ENCODE results near the gene ID3.
"Not testable (repeated sequence)": the region's sequence is repeated elsewhere in the genome, so short reads cannot be mapped to it uniquely, and the experiment has no call there.

ID3 gene

GRCh38 chr1:23589585-23589986 lies 30.3 kb upstream of the ID3 start:
- no peak for DNase-seq (ENCODE audit: low read depth, low spot score)

GRCh38 chr1:23588749-23589548 lies 29.6 kb upstream of the ID3 start:
- DNase-seq (ENCODE audit: low read depth, low spot score): no peak

- DNase-seq (ENCODE audit: low read depth, low spot score): no peak
These were observed 26.2 kb upstream of the ID3 start for GRCh38 chr1:23585321-23586022.

- not testable (repeated sequence) for DNase-seq (ENCODE audit: low read depth, low spot score)
These were observed 24.4 kb upstream of the ID3 start for GRCh38 chr1:23583727-23584126.

- DNase-seq (ENCODE audit: low read depth, low spot score): no peak
These were observed 23.5 kb upstream of the ID3 start for GRCh38 chr1:23582820-23583219.

- DNase-seq (ENCODE audit: low read depth, low spot score): no peak
These were observed 21.9 kb upstream of the ID3 start for GRCh38 chr1:23581219-23581618.

- no peak for DNase-seq (ENCODE audit: low read depth, low spot score)
These were observed 19.7 kb upstream of the ID3 start for GRCh38 chr1:23578997-23579363.

DNA sequence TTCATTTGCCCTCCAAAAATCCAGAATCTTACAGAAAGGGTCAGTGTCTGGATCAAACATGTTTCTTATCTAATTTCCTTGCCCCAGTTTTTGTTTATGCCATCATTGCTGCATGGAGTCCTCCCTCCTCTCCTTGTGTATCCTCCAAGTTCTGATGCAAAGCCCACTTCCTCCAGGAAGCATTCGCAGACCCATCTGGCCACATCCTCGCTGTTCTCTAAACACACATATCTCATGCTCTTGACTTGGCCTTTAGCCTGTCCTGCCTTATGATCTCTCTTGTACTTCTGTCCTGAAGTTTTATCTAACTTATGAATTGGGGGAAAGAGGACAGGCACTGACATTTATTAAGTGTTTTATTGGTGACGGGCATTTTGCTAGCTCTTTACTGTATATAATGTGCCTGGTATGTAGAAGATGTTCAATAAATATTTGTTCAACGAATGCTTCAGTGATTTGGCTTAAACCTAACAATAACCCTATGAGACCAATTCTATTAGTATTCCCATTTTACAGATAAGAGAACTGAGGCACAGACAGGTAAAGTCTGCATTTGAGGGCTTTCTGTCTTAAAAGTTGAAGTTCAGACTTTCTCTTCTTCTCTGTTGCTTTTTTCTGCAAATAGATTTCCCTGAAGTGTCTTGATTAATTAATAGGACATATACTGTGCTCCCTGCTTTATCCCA lies 19.2 kb upstream of the ID3 start:
- DNase-seq (ENCODE audit: low read depth, low spot score): no peak

DNA sequence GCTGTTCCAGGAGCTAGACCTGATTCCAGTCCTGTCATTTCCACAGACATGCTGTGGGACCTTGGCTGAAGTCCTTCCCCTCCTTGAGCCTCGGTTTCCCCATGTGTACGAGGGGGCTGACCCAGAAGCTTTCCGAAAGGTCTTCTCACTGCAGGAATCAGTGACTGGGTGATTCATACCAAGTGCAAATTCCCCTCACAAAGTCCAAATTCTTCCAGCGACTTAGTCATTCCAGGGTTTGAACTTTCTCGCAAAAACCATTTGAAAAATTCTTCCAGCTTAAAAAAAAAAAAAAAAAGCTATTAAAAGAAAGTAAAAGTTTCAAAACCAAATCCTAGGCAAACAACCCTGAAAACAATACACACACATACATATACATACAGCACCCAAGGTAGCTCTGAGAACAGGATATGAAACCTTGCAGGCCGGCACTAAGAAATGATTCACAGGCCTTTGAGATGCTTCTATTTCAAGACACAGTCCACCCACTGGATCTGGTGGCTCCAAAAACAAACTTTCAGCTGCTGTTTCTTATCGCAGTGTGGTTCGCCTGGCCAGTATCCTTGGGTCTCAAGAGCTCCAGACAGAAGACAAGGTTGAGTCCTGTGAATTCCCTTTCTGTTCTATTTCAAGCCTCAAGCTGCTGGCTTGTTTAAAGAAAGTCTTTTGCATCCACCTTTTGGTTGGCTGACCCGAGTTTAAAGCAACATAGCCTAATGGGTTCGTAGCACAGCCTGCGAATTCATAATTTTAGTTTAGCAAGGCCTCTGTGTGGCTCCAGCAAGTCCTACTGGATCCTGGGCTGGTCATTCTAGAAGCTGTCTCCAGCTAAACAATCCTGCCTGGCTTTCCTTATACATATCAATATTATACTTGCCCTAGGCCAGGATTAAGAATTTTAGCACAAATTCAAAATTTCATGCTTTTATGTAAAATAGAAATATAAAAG lies 18.0 kb upstream of the ID3 start:
- no peak for DNase-seq (ENCODE audit: low read depth, low spot score)

DNA sequence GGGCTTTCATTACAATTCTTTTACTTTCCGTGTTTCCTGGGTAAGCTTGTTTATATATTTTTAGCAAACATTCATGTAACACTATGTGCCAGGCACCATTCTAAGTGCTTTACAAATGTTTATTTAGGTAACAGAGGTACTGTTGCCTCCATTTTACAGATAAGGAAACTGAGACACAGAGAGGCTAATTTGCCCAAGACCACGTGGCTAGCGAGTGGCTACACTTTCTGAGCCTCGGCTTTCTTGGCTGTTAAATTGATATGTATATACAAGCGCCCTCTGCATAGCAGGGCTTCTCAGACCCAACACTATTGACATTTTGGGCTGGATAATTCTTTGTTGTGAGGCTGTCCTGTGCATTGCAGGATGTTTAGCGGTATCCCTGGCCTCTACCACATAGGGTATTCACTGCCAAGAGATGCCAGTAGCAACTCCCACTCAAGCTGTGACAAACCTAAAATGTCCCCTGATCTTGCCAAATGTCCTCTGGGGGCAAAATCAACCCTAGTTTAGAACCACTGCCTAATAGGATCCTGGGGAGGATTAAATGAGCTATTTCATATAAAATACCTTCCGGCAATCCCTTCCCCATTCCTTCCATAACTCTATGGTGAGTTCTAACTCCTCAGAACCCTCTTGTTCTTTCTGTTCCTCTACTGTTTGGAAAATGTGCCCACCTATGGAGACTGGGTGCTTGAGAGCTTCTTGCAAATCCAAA lies 17.2 kb upstream of the ID3 start:
- DNase-seq (ENCODE audit: low read depth, low spot score): no peak

GRCh38 chr1:23575226-23575810 lies 16.0 kb upstream of the ID3 start:
- DNase-seq (ENCODE audit: low read depth, low spot score): no peak

DNA sequence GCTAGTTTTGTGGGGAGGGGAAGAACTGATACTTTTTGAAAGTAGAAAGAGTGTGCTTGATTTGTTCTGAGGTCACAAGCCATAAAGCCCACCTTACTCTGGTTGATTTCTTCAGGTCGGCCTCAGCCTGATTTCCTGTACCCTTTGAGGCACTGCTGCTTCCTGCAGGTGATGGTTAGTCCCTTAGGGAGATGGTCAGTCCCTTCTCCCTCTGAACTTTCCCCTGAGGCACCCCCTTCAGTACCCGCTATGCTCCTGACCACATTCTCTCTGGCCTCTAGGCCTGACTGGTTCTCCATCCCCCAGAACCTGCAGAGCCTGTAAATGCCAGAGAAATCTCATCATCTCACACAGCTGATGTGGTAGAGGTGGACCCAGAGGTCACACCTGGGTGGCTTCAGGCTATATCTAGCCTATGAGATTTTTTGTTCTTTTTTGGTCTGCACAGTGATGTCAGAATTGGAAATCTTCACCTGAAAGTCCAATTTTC lies 15.0 kb upstream of the ID3 start:
- DNase-seq (ENCODE audit: low read depth, low spot score): no peak

DNA sequence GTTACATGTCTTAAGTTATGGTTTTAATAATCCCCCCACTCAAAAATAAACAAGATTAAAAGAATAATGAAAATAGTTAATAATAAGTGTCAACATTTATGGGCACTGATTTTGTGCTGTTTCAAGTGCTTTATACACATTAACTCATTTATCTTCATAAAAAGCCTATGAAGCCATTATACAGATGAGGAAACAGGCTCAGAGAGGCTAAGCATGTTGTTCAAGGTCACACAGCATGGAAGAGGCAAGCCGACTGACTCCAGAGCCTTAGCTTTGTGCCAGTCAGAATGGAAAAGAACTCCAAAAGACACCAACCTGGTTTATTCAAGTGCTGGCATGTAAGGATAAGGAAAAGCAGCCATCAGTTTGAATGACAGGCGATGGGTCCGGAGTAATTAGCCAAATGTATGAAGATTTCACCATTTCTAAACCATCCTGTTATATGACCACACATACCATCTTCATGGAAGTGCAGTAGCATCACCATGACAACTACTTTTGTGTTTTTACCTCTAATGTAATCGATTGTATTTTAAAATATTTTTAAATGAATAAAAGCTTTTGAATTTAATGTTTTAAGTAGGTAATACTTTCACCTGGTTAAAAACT lies 14.4 kb upstream of the ID3 start:
- DNase-seq (ENCODE audit: low read depth, low spot score): no peak

DNA sequence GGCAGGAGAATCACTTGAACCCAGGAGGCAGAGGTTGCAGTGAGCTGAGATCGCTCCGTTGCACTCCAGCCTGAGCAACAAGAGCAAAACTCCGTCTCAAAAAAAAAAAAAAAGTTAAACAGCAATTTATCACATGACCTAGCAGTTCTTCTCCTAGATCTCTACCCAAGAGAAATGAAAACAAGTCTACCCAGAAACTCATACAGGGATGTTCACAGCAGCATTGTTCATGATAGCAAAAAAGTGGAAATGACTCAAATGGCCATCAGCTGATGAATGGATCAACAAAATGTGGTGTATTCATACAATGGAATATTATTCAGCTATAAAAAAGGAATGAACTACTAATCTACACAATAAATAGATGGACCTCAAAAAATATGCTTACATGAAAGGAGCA lies 12.2 kb upstream of the ID3 start:
- no peak for DNase-seq (ENCODE audit: low read depth, low spot score)

- no peak for DNase-seq (ENCODE audit: low read depth, low spot score)
These were observed 10.8 kb upstream of the ID3 start for GRCh38 chr1:23570001-23570691.

DNA sequence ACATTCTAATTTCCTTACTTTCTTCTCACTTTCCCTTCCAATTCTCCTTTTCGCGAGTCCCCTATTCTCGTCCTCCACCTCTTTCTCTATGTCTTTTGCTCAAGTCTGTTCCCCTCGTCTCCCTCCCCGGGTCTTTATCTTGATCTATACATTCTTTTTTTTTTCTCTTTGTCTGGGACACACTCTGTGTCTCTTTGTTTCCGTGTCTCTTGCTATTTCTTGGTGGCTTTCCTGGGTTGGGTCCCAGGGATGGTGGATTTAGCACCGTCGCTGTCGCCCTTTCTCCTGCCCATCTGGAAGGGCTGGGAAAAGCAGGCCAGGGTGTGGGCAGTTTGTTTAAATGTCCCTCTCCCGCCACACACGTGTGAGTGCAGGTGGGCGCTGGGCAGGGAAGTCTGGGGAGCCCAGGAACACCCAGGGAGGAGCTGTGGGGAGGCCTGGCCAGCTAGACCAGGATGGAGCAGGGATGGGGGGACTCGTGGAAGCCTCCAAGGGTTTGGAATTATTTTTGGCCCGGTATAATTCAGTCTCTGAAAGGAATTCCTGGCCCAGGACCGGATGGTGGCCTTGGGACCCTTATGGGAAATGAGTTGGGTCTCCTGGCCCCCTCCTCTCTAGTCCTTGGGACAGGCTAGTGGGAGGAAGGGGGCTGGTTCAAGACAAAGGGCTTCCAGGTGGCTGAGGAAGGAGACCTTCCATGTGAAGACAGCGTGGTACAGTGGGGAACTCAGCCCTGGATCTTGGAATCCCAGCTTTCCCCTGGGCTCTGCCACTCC lies 9.5 kb upstream of the ID3 start:
- DNase-seq (ENCODE audit: low read depth, low spot score): no peak

DNA sequence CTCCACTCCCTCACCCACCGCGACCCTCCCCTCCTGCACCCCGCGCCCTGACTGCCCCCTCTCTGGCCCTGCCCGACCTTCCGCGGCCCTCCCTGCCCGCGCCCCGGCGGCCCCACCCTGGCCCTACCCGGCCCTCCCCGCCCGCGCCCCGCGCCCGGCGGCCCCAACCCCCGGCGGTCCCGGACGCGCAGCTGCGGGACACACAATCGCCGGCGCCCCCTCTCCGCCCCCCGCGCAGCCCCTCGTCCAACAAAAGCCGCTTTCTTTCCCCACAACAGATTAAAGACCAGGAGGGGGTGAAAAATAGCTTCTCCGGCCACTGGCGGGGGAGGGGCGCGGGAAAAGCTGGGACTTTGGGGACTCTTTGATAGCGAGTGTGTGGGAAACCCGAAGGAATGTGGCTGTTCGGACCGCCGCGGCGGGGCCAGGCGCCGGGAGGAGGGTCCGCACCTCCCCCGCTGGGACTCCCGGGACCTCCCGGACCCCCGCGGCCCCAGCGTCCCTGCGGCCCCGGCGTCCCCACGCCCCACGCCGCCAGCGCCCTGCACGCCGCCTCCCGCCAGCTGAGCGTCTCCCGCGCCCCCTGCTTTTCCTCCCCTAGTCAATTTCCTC lies 8.8 kb upstream of the ID3 start:
- DNase-seq (ENCODE audit: low read depth, low spot score): no peak

DNA sequence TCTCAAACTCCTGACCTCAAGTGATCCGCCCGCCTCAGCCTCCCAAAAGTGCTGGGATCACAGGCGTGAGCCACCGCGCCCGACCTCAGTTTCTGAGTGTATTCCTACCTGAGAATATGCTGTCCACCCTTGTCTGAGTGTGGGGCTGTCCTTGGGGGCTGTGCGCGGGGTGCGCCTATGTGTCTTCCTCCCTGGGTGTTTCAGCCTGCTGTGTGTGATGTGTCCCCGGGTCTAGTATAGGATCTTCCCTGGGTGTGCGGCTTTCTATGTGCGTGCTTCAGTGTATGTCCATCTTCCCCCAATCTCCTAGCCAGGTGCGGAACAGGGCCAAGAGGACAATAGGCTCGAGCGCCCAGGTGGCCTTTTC lies 8.3 kb upstream of the ID3 start:
- DNase-seq (ENCODE audit: low read depth, low spot score): no peak
